HG03280 (cell line): Measurements from ENCODE around the gene ETFB.
A peak's percentile ranks its signal among the peaks of the same experiment; 100 is the strongest.

Experiments used
- ATAC-seq: cut with Tn5 transposase; IDR thresholded peaks from one replicate; pipeline ENCODE4 v1.9.1; 2021; ENCODE audit warnings: mild to moderate bottlenecking, moderate library complexity; ENCODE audit not compliant: unreplicated experiment

The ETFB gene

GRCh38 chr19:51352783-51353360 is 13.3 kb downstream of the ETFB start:
- no peak for ATAC-seq

- ATAC-seq, result no peak
Observed at GRCh38 chr19:51351266-51351990, 14.8 kb downstream of the ETFB start.

DNA sequence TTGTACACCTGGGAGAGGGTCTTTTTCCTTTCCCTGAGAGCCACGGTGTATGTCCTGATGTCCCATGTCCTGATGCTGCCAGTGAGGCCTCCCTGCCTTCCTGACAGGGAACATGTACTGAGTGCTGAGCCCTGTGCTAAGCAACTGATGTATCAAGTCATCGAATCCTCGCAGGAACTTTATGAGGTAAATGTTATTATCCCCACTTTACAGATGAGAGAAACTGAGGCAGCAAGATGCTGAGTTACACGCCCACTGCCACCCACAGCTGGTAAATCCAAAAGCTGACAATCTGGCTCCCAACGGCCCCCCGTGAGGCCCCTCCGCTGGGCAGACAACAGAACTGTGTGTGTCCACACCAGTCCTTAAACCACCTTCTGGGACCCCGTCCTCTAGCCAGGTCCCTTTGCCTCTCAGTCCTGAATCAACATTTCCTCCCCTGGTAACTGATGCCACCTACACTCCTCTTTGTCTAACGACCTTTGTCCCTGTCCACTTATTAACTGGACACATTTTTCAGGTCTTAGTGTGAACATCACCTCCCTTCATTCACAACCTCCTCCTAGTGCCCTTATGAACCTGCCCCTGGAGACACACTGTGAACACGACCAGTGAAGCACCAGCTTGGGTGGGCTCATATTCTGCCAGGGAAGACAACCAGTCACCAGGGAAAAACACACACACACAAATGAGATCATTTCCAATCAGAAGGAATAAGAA is 18.8 kb downstream of the ETFB start:
- ATAC-seq, result no peak

DNA sequence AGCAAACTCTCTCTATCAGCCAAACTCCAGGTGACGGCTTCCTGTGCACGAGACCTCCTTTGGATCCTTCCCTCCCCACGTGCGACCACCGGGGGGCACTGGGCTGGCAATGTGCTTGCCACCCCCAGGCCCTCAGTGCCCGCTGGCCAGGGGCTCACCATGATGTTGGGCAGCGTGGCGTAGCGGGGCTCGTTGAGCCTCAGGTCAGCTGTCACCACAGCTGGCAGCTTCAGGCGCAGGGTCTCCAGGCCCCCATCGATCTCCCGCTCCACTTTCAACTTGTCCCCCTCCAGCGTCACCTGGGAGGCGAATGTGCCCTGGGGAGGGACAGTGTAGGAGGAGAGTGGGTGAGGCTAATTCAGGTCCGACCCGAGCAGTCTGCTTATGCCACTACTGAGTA is 19.4 kb downstream of the ETFB start:
- no peak for ATAC-seq

DNA sequence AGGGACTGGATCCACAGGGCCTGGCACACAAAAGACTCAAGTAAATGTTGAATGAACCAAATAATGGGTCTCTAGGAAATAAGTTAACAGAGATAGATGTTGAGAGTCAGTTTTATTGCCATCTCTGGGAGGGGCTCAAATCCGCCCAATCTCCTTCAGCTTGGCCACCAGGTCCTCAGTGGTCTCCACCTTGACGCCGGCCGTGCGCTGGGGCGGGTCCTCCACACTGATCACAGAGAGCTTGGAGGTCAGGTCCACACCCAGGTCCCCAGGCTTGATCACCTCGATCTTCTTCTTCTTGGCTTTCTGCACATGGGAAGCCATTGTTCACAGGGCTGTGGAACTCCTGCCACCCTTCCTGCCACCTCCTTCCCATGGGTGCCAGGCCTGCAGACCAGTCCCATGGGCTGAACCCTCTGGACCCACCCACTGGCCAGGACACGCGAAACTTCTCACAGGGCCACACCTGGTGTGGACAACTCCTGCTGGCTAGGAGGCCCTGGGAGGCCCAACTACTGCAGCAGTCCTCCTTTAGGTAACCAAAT is 21.0 kb downstream of the ETFB start:
- ATAC-seq, result no peak

- no peak for ATAC-seq
Observed at GRCh38 chr19:51342631-51343569, 23.3 kb downstream of the ETFB start.

DNA sequence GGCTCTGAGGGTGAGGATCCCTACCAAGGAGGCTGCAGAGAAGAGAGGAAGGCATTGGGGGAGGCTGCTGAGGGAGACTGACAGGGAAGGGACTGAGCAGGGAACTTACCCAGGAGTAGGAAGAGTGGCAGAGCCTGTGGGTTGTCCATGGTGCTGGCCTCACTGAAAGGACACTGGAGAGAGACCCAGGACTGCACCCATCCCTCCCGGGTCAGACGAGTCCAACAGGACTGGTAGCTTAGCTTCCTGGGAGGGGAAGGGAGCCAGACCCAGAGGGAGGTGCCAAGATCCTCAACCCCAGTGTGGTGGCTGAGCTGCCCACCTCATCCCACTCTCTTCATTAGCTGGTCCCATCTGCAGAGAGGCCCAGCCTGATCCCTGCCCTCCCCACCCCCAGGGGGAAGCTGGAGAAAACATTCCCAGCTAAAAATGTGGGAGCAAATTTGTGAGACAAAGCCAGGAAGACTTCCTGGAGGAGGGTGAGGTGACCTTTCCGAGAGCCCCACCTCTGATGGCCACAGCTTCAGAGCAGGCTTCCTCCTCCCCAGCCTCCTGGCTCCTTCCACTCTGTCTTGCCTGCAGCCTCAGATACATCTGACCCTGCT is 24.1 kb downstream of the ETFB start, which contains the start of gene VSIG10L:
Gene VSIG10L, minus strand, starts transcription at position 164 of the 605 bp plus-strand sequence. Its CDS starts 15 bp downstream, at position 149.
- no peak for ATAC-seq

- ATAC-seq, result no peak
Observed at GRCh38 chr19:51341066-51341465, 25.1 kb downstream of the ETFB start.

- ATAC-seq, result peak; percentile 61
Observed at GRCh38 chr19:51339687-51340656, 26.2 kb downstream of the ETFB start.

DNA sequence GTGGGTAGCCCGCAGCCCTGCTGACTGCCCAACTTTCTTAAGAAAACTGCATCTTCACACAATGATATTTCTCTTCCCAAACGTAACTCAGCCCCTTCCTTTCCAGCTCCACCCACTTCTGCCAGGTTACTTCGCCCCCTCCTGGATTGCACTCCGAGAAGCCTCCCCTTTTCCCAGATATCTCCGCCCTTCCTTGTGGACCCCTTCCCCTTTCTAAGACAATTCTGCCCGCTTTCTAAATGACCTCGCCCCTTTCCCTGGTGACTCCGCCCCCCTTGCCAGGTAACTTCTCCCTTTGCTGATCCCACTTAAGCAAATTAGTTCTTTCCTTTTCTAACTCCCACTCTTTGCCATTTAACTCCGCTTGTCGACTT is 26.9 kb downstream of the ETFB start:
- ATAC-seq, result no peak

GRCh38 chr19:51338563-51339312 is 27.4 kb downstream of the ETFB start:
- ATAC-seq, result peak; percentile 64

GRCh38 chr19:51337861-51338562 is 28.2 kb downstream of the ETFB start:
- ATAC-seq, result no peak

DNA sequence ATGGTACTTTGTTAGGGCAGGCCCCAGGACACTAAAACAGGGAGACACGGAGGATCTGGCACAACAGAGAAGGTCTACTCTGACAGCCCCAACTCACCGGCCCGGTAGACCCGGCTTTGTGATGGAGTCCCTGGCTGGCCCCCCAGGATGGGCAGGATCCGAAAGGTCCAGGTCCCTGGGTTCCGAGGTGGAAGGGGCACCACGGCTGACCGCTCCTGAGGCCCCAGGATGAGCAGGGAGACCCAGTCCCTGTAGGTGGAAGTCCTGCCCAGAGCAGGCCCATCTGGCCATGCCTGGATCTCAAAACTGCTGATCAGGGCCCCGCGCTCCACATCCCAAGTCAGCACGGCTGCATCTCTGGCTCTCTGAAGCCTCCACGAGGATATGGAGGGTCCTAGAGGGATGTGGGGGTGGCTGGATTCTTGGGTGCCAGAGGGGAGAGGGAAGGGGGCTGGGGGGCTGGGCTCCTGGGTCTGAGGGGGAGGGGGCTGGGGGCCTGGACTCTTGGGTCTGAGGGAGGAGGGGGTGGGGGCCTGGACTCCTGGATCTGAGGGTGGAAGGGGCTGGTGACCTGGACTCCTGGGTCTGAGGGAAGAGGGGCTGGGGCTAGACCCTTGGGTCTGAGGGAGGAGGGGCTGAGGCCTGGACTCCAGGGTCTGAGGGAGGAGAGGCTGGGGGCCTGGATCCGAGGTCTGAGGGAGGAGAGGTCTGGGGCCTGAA is 28.9 kb downstream of the ETFB start:
- no peak for ATAC-seq

- ATAC-seq, result no peak
Observed at GRCh38 chr19:51333836-51334460, 32.2 kb downstream of the ETFB start.

DNA sequence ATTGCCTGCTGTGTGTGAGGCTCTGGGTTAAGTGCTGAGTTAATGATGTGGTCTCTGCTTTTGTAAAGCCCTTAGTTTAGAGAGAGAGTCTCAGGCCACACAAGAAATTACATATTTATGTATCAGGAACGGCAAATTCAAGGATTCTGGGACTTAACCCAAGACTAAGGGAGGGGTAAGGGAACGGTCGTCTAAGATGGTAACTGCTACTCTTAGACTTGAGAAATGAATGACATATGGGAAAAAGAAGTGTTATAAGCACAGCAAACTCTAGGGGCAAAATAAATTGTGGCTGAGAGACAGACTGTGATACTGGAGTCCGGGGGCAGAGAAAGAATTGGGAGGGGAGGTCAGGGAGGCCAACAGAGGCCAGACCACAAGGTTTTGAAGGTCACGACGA is 34.5 kb downstream of the ETFB start:
- ATAC-seq, result no peak

DNA sequence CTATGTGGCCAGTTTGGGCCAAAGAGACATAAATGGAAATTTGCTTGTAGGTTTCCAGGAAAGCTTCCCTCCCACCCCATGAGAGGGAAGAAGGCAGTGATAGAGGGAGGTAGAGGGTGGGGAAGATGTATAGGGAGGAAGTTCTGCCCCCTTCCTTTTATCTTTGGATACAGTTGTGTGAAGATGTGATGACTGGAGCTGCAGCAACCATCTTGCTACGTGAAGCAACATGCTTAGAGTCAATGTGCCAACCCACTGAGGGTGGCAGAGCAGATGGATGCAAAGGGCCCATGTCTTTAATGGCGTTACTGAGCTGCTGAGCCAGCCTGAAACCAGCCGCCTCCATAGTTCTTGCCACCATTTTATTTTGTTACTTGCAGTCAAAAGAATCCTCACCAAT is 35.0 kb downstream of the ETFB start:
- no peak for ATAC-seq

GRCh38 chr19:51330366-51330765 is 35.8 kb downstream of the ETFB start:
- no peak for ATAC-seq
